ENCODE results near the gene TMEM14A.
A peak's percentile ranks its signal among the peaks of the same experiment; 100 is the strongest.
"Not testable (repeated sequence)": the region's sequence is repeated elsewhere in the genome, so short reads cannot be mapped to it uniquely, and the experiment has no call there.

The TMEM14A gene

GRCh38 chr6:52661551-52661950 lies 9.4 kb upstream of the TMEM14A start:
- DNase-seq, result no peak

- no peak for DNase-seq
Observed at GRCh38 chr6:52662031-52662430, 8.9 kb upstream of the TMEM14A start.

GRCh38 chr6:52663120-52663935 lies 7.6 kb upstream of the TMEM14A start:
- DNase-seq, result peak; percentile 71

- DNase-seq, result no peak
Observed at GRCh38 chr6:52663936-52664185, 7.1 kb upstream of the TMEM14A start.

- peak; percentile 96 for DNase-seq
Observed at GRCh38 chr6:52664186-52664990, 6.5 kb upstream of the TMEM14A start.

GRCh38 chr6:52664991-52665686 lies 5.8 kb upstream of the TMEM14A start:
- DNase-seq, result peak; percentile 14

- DNase-seq, result peak; percentile 13
Observed at GRCh38 chr6:52666071-52666470, 4.8 kb upstream of the TMEM14A start.

- DNase-seq, result peak; percentile 25
Observed at GRCh38 chr6:52666523-52666922, 4.4 kb upstream of the TMEM14A start.

GRCh38 chr6:52667572-52667971 lies 3.3 kb upstream of the TMEM14A start:
- DNase-seq, result peak; percentile 66

GRCh38 chr6:52671676-52672075 lies 763 bp downstream of the TMEM14A start:
- DNase-seq, result no peak

GRCh38 chr6:52672412-52673025 lies 1.6 kb downstream of the TMEM14A start:
- no peak for DNase-seq

- no peak for DNase-seq
Observed at GRCh38 chr6:52674666-52675065, 3.8 kb downstream of the TMEM14A start.

GRCh38 chr6:52675372-52675771 lies 4.5 kb downstream of the TMEM14A start:
- no peak for DNase-seq

- DNase-seq, result not testable (repeated sequence)
Observed at GRCh38 chr6:52676631-52677030, 5.7 kb downstream of the TMEM14A start.

GRCh38 chr6:52681416-52681815 lies 10.5 kb downstream of the TMEM14A start:
- DNase-seq, result no peak

GRCh38 chr6:52686878-52687699 lies 16.2 kb downstream of the TMEM14A start:
- DNase-seq, result no peak

GRCh38 chr6:52689857-52690256 lies 18.9 kb downstream of the TMEM14A start:
- no peak for DNase-seq

- DNase-seq, result no peak
Observed at GRCh38 chr6:52691718-52692117, 20.8 kb downstream of the TMEM14A start.

GRCh38 chr6:52693773-52694172 lies 22.9 kb downstream of the TMEM14A start:
- DNase-seq, result no peak

GRCh38 chr6:52694404-52694803 lies 23.5 kb downstream of the TMEM14A start:
- DNase-seq, result no peak

- DNase-seq, result peak; percentile 16
Observed at GRCh38 chr6:52696418-52696817, 25.5 kb downstream of the TMEM14A start.

GRCh38 chr6:52697903-52698302 lies 27.0 kb downstream of the TMEM14A start:
- DNase-seq, result no peak
